ENCODE results near the gene RMND1. TPM values are rescaled to one million over a fixed set of nuclear protein-coding genes. Genes with fewer than 3 reads are reported as not detected.

Gene RMND1
- total and polyA plus RNA-seq, 12 donors, result 19.1 to 62.4 (median 26.1) TPM

GRCh38 chr6:151403919-151404308 is 48.0 kb downstream of the RMND1 start:
- no peak for TF ChIP-seq CTCF (IDR thresholded peaks at IDR 0.05)
- no peak overlapping the region for H3K4me3 ChIP-seq
- no peaks in the 10 kb centered on the region for H3K9me3 ChIP-seq (replicated peaks in 1 of 3)
- DNase-seq, result no peak
- WGBS, 4 donors, result 80 to 90% (median 87%) methylated on average over 4 of the region's 4 CpGs
- peaks cover 0 to 22% of the 10 kb centered on the region in 2 donors for H3K36me3 ChIP-seq (replicated peaks in 1 of 2)
- no peaks in the 10 kb centered on the region for H3K4me1 ChIP-seq (replicated peaks in 1 of 2)
- intact Hi-C loops (cut with DNase I), result loop anchor here in 1 of 2 donors (10.0 kb wide), 1 partner anchor 71 kb away; no protein-coding TSS in a partner anchor
- no peak overlapping the region for H3K27ac ChIP-seq
- no peaks in the 10 kb centered on the region for H3K27me3 ChIP-seq

GRCh38 chr6:151402228-151402627 is 49.7 kb downstream of the RMND1 start:
- no peaks in the 10 kb centered on the region for H3K9me3 ChIP-seq (replicated peaks in 1 of 3)
- H3K36me3 ChIP-seq (replicated peaks in 1 of 2), result peaks cover 0 to 22% of the 10 kb centered on the region in 2 donors
- DNase-seq, result no peak
- no peak for TF ChIP-seq CTCF (IDR thresholded peaks at IDR 0.05)
- TF ChIP-seq POLR2A (IDR thresholded peaks at IDR 0.05), result no peak
- H3K27ac ChIP-seq, result no peak overlapping the region
- intact Hi-C loops (cut with DNase I), result loop anchor here in 1 of 2 donors (10.0 kb wide), 1 partner anchor 73 kb away; no protein-coding TSS in a partner anchor
- 94 to 100% (median 98%) methylated on average over 1 of the region's 1 CpG for WGBS, 4 donors
- H3K4me1 ChIP-seq (replicated peaks in 1 of 2), result peaks cover 0 to 6% of the 10 kb centered on the region in 2 donors
- no peak overlapping the region for H3K4me3 ChIP-seq
- no peaks in the 10 kb centered on the region for H3K27me3 ChIP-seq

- WGBS, 4 donors, result 69 to 85% (median 73%) methylated on average over 6 of the region's 6 CpGs
- peaks cover 0 to 22% of the 10 kb centered on the region in 2 donors for H3K36me3 ChIP-seq (replicated peaks in 1 of 2)
- peaks cover 11 to 20% of the 10 kb centered on the region in 2 donors for H3K4me1 ChIP-seq (replicated peaks in 1 of 2)
- no peaks in the 10 kb centered on the region for H3K9me3 ChIP-seq (replicated peaks in 1 of 3)
- intact Hi-C loops (cut with DNase I), result loop anchor here in 1 of 2 donors (10.0 kb wide), 1 partner anchor 74 kb away; no protein-coding TSS in a partner anchor
- H3K4me3 ChIP-seq, result no peak overlapping the region
- no peak for DNase-seq
- TF ChIP-seq POLR2A (IDR thresholded peaks at IDR 0.05), result no peak
- TF ChIP-seq CTCF (IDR thresholded peaks at IDR 0.05), result no peak
- H3K27me3 ChIP-seq, result no peaks in the 10 kb centered on the region
- H3K27ac ChIP-seq, result no peak overlapping the region
Measured at GRCh38 chr6:151400473-151400872, 51.5 kb downstream of the RMND1 start.

- intact Hi-C loops (cut with DNase I), result loop anchor here in 1 of 2 donors (10.0 kb wide), 1 partner anchor 75 kb away; no protein-coding TSS in a partner anchor
- Histone ChIP-seq H3K9me3 (replicated peaks in 1 of 3) (no peaks in the 10 kb centered on the region), H3K36me3 (replicated peaks in 1 of 2) (peaks cover 0 to 15% of the 10 kb centered on the region in 2 donors), H3K27ac (no peak overlapping the region), H3K27me3 (no peaks in the 10 kb centered on the region), H3K4me1 (replicated peaks in 1 of 2) (peaks cover 18 to 27% of the 10 kb centered on the region in 2 donors), H3K4me3 (no peak overlapping the region)
- DNase-seq, result no peak
- 76 to 86% (median 80%) methylated on average over 3 of the region's 3 CpGs for WGBS, 4 donors
- no peak for TF ChIP-seq CTCF (IDR thresholded peaks at IDR 0.05)
- TF ChIP-seq POLR2A (IDR thresholded peaks at IDR 0.05), result no peak
Measured at GRCh38 chr6:151399679-151400078, 52.2 kb downstream of the RMND1 start.

Measured in adrenal gland (tissue), 12 donors.